Measurements from ENCODE around the gene HEMGN. TPM values are rescaled to one million over a fixed set of nuclear protein-coding genes. Genes with fewer than 3 reads are reported as not detected.

HEMGN gene
- total and polyA plus RNA-seq, 2 of the 4 experiments (the other 2 are of a cell fraction) = not detected

DNA sequence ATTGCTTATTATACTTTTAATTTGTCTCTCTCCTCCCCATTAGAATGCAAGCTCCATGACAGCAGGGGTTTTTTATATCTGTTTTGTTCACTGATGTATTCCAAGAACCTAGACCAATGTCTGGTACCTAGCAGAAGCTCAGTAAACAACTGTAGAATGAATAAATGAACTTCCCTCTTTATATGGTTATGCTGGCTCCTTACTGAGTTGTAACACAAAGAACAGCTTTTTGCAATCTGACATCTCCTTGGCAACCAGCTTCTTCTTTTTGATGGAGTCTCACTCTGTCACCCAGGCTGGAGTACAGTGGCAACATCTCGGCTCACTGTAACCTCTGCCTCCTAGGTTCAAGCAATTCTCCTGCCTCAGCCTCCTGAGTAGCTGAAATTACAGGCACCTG lies 29.3 kb downstream of the HEMGN start:
- in situ Hi-C loops (cut with MboI; ENCODE audit: low sequenced_read_pairs) (no loop called here), intact Hi-C loops (cut with micrococcal nuclease) (no loop called here), dilution Hi-C loops (cut with HindIII; ENCODE audit: low sequenced_read_pairs, unreplicated experiment) (no loop called here)
- Histone ChIP-seq H3K18ac (ENCODE audit: low read depth, low read length) (no peak overlapping the region), H2AK5ac (ENCODE audit: low read depth, low read length) (no peak overlapping the region), H2BK5ac (ENCODE audit: low read depth, low read length, poor library complexity, severe bottlenecking) (no peak overlapping the region), H3K36me3 (ENCODE audit: control insufficient read depth, insufficient read depth, low read length) (peaks cover 21% of the 10 kb centered on the region), H3K56ac (ENCODE audit: extremely low read depth, insufficient read depth, low read length) (no peak overlapping the region), H3K23ac (ENCODE audit: low read depth, low read length) (no peak overlapping the region), H4K20me1 (ENCODE audit: insufficient read depth, low read length) (no peaks in the 10 kb centered on the region), H4K91ac (ENCODE audit: insufficient read depth, low read depth, low read length) (no peak overlapping the region), H3K27ac (ENCODE audit: insufficient read depth, low read length) (no peak overlapping the region), H3K79me1 (ENCODE audit: low read depth in 1 of 2, low read length in 2 of 2) (peaks cover 8 to 20% of the 10 kb centered on the region in 2 experiments; a peak in 3 of 4 replicates), H3K4me1 (ENCODE audit: control insufficient read depth, insufficient read depth, low read length) (no peaks in the 10 kb centered on the region), H2AK9ac (replicated peaks; ENCODE audit: low read depth, low read length, poor library complexity) (no peak overlapping the region), H3K4me2 (ENCODE audit: low read depth, low read length) (no peak overlapping the region), H2BK120ac (ENCODE audit: low read depth, low read length) (no peak overlapping the region), H2BK15ac (ENCODE audit: low read depth, low read length) (no peak overlapping the region), H2BK20ac (ENCODE audit: low read depth, low read length) (no peak overlapping the region), H3K9ac (ENCODE audit: low read depth, low read length) (no peak overlapping the region), H3K9me3 (ENCODE audit: control insufficient read depth, insufficient read depth, low read length) (no peaks in the 10 kb centered on the region), H4K8ac (ENCODE audit: low read depth in 2 of 2, low read length in 2 of 2) (no peak overlapping the region), H2AFZ (replicated peaks; ENCODE audit: low read length, poor library complexity) (no peak overlapping the region), H3K4ac (ENCODE audit: low read depth, low read length) (no peak overlapping the region), H4K5ac (ENCODE audit: low read depth, low read length) (no peak overlapping the region), H3K27me3 (ENCODE audit: control insufficient read depth, insufficient read depth, low read length) (no peaks in the 10 kb centered on the region), H3K9me1 (ENCODE audit: insufficient read depth, low read length) (peaks cover 3% of the 10 kb centered on the region; the same call in 1 of the 2 replicates), H3K14ac (replicated peaks; ENCODE audit: low read depth, low read length) (no peak overlapping the region), H3K4me3 (ENCODE audit: insufficient read depth, low read depth, low read length) (no peak overlapping the region)
- no TSS peak for BruUV-seq (replicated peaks)
- WGBS, 2 experiments (ENCODE audit: extremely low coverage in 2 of 2, insufficient read length in 1 of 2) = no CpG with 5 or more reads among the region's 1 CpG
- CTCF ChIA-PET = interaction anchor here (0.5 to 1.5 kb wide), 2 partner anchors 13 to 124 kb away, joined by 3 to 4 read pairs; partner anchors contain the start of gene TRMO
- POLR2A ChIA-PET (ENCODE audit: unreplicated experiment) = no interaction called here
- DNase-seq (no peak), ATAC-seq (ENCODE audit: low read depth) (no peak)
- TF ChIP-seq SMC3 (IDR thresholded peaks at IDR 0.05; ENCODE audit: low read depth, low read length) = no peak
- no peak for TF ChIP-seq CEBPB (IDR thresholded peaks at IDR 0.05; ENCODE audit: low read depth, low read length)
- TF ChIP-seq RAD21 (IDR thresholded peaks at IDR 0.05; ENCODE audit: low read length) = no peak
- no peak for TF ChIP-seq MAZ (IDR thresholded peaks at IDR 0.05; ENCODE audit: borderline replicate concordance, low read depth, low read length)
- TF ChIP-seq MAFK (IDR thresholded peaks at IDR 0.05; ENCODE audit: low read depth, low read length) = no peak
- TF ChIP-seq, protein P1, sequence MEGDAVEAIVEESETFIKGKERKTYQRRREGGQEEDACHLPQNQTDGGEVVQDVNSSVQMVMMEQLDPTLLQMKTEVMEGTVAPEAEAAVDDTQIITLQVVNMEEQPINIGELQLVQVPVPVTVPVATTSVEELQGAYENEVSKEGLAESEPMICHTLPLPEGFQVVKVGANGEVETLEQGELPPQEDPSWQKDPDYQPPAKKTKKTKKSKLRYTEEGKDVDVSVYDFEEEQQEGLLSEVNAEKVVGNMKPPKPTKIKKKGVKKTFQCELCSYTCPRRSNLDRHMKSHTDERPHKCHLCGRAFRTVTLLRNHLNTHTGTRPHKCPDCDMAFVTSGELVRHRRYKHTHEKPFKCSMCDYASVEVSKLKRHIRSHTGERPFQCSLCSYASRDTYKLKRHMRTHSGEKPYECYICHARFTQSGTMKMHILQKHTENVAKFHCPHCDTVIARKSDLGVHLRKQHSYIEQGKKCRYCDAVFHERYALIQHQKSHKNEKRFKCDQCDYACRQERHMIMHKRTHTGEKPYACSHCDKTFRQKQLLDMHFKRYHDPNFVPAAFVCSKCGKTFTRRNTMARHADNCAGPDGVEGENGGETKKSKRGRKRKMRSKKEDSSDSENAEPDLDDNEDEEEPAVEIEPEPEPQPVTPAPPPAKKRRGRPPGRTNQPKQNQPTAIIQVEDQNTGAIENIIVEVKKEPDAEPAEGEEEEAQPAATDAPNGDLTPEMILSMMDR (conservative IDR thresholded peaks at IDR 0.05; ENCODE audit: low read depth, low read length) = no peak
- TF ChIP-seq CHD1 (IDR thresholded peaks at IDR 0.05; ENCODE audit: low read depth, low read length) = no peak
- TF ChIP-seq RFX5 (IDR thresholded peaks at IDR 0.05; ENCODE audit: low read depth, low read length) = no peak
- TF ChIP-seq USF2 (IDR thresholded peaks at IDR 0.05; ENCODE audit: low read depth, low read length) = no peak
